ENCODE results near the gene RGS2.
A peak's percentile ranks its signal among the peaks of the same experiment; 100 is the strongest.

Gene RGS2

DNA sequence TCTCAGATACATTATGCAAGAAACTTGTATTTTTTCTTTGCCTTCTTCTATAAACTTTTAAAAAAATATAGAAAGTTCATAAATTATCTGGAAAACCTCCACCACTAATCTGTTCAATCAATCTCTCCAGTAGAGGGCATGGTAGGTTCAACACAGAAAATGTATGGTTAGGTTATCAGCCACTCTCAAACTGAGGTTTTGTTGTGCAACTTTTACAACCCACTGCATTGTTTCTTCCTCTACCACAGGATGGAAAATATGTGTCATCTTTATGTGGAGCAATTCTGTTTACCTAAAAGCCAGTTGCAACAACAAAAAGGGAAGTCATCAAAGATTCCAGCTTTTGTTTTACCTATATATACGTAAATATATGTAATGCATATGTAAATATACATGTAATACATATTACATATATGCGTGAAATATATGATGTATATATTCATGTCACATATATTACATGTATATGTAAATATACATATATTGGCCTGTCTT is 3.0 kb upstream of the RGS2 start:
- Mint-ChIP-seq H3K4me3 (no peak overlapping the region), H3K36me3 (ENCODE audit: low read depth) (peaks cover 16% of the 10 kb centered on the region), H3K9me3 (no peaks in the 10 kb centered on the region), H3K4me1 (ENCODE audit: low read depth) (peaks cover 31% of the 10 kb centered on the region), H3K27ac (no peak overlapping the region), H3K27me3 (no peaks in the 10 kb centered on the region)
- intact Hi-C loops (cut with micrococcal nuclease) = loop anchor here (1.0 to 10.0 kb wide), 5 partner anchors 131 to 651 kb away; partner anchors contain the start of genes CDC73, RGS18, RO60 and UCHL5

- intact Hi-C loops (cut with micrococcal nuclease) = loop anchor here (2.0 to 10.0 kb wide), 4 partner anchors 130 to 653 kb away; partner anchors contain the start of genes CDC73, RGS18, RO60 and UCHL5
- Mint-ChIP-seq H3K4me3 (peak overlapping the region; percentile 93), H3K27ac (peak overlapping the region; percentile 90), H3K9me3 (no peaks in the 10 kb centered on the region), H3K4me1 (ENCODE audit: low read depth) (peaks cover 39% of the 10 kb centered on the region), H3K27me3 (no peaks in the 10 kb centered on the region), H3K36me3 (ENCODE audit: low read depth) (peaks cover 29% of the 10 kb centered on the region)
Observed at GRCh38 chr1:192807211-192808162, 1.4 kb upstream of the RGS2 start.

DNA sequence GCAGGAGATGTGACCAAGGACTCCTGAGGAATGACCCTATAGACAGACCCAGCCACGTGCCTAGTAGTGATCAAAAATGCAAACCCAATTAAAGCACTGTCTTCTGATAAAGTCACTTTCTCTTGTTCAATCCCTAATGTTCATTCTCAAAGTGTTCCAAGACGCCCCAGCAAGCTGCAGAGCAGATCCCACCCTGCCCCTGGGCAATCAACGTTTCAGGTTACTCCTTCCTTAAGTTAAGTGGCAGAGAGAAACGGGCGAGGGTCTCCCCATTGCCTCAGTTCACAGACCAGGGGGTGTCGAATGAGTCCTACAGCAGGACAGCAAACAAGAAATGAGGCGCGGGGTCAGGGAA is 699 bp upstream of the RGS2 start:
- Mint-ChIP-seq H3K36me3 (ENCODE audit: low read depth) (peaks cover 29% of the 10 kb centered on the region), H3K4me1 (ENCODE audit: low read depth) (peaks cover 39% of the 10 kb centered on the region), H3K4me3 (peak overlapping the region; percentile 93), H3K9me3 (no peaks in the 10 kb centered on the region), H3K27me3 (no peaks in the 10 kb centered on the region), H3K27ac (peak overlapping the region; percentile 90)
- intact Hi-C loops (cut with micrococcal nuclease) = loop anchor here (5.0 to 10.0 kb wide), 2 partner anchors 129 to 653 kb away; partner anchors contain the start of gene RGS18

- intact Hi-C loops (cut with micrococcal nuclease) = loop anchor here (1.0 to 10.0 kb wide), 5 partner anchors 65 to 655 kb away; partner anchors contain the start of genes GLRX2 and RGS18
- H3K36me3 Mint-ChIP-seq (ENCODE audit: low read depth) = peaks cover 29% of the 10 kb centered on the region
- peak overlapping the region; percentile 93 for H3K4me3 Mint-ChIP-seq
- H3K4me1 Mint-ChIP-seq (ENCODE audit: low read depth) = peaks cover 48% of the 10 kb centered on the region
- H3K27ac Mint-ChIP-seq = peak overlapping the region; percentile 90
- no peaks in the 10 kb centered on the region for H3K27me3 Mint-ChIP-seq
- no peaks in the 10 kb centered on the region for H3K9me3 Mint-ChIP-seq
Observed at GRCh38 chr1:192809307-192810252, 741 bp downstream of the RGS2 start.

- peak overlapping the region; percentile 93 for H3K4me3 Mint-ChIP-seq
- H3K27me3 Mint-ChIP-seq = no peaks in the 10 kb centered on the region
- peaks cover 29% of the 10 kb centered on the region for H3K36me3 Mint-ChIP-seq (ENCODE audit: low read depth)
- peaks cover 52% of the 10 kb centered on the region for H3K4me1 Mint-ChIP-seq (ENCODE audit: low read depth)
- no peaks in the 10 kb centered on the region for H3K9me3 Mint-ChIP-seq
- intact Hi-C loops (cut with micrococcal nuclease) = loop anchor here (1.0 to 10.0 kb wide), 3 partner anchors 64 to 297 kb away; partner anchors contain the start of gene GLRX2
- peak overlapping the region; percentile 90 for H3K27ac Mint-ChIP-seq
Observed at GRCh38 chr1:192810253-192810880, 1.5 kb downstream of the RGS2 start.

- peak overlapping the region; percentile 90 for H3K27ac Mint-ChIP-seq
- H3K9me3 Mint-ChIP-seq = no peaks in the 10 kb centered on the region
- H3K4me1 Mint-ChIP-seq (ENCODE audit: low read depth) = peaks cover 52% of the 10 kb centered on the region
- peak overlapping the region; percentile 50 for H3K4me3 Mint-ChIP-seq
- peaks cover 29% of the 10 kb centered on the region for H3K36me3 Mint-ChIP-seq (ENCODE audit: low read depth)
- intact Hi-C loops (cut with micrococcal nuclease) = loop anchor here (5.0 to 10.0 kb wide), 2 partner anchors 64 to 296 kb away; partner anchors contain the start of gene GLRX2
- no peaks in the 10 kb centered on the region for H3K27me3 Mint-ChIP-seq
Observed at GRCh38 chr1:192811006-192811405, 2.2 kb downstream of the RGS2 start.

- Mint-ChIP-seq H3K36me3 (ENCODE audit: low read depth) (peaks cover 29% of the 10 kb centered on the region), H3K4me3 (no peak overlapping the region), H3K27ac (peak overlapping the region; percentile 38), H3K9me3 (no peaks in the 10 kb centered on the region), H3K27me3 (no peaks in the 10 kb centered on the region), H3K4me1 (ENCODE audit: low read depth) (peaks cover 53% of the 10 kb centered on the region)
- intact Hi-C loops (cut with micrococcal nuclease) = loop anchor here (5.0 to 10.0 kb wide), 2 partner anchors 63 to 296 kb away; partner anchors contain the start of gene GLRX2
Observed at GRCh38 chr1:192811594-192812239, 2.9 kb downstream of the RGS2 start.

DNA sequence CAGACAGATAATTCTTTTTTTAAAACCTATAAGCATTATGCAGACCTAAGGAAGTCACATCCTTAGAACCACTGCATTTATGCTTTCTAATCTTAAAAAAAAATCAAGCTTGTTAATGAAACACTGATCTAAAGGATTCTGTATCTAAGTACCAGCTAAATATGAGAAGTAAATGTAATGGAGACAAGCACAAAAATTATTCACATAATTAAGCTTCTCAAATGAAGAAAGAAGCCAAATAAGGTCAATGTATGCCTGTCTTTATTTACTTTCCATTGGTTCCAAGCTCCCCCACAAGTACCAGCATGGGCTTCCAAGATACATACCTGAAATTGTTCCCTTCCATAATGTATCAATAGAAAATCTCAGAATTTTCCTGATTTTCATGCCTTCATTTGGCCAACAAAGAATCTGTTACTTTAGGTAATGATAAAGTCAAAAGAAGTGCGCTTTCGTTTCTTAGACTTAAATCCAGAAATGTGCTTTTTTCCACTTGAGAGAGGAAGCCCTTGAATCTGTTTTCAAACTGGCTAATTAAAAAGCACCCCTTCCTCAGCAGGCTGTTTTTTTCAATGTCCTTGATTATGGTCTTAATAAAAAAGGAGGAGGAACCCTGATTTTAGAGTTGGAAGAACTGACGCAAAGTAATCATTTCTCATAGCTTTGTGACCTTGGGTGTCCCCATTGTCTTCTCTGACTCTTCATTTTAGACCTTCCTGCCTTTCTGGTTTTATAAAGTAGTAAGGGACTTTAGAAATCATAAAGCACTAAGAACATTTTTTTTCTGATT is 3.8 kb downstream of the RGS2 start:
- Mint-ChIP-seq H3K9me3 (no peaks in the 10 kb centered on the region), H3K27me3 (no peaks in the 10 kb centered on the region), H3K36me3 (ENCODE audit: low read depth) (peaks cover 29% of the 10 kb centered on the region), H3K27ac (no peak overlapping the region), H3K4me1 (ENCODE audit: low read depth) (peaks cover 51% of the 10 kb centered on the region), H3K4me3 (no peak overlapping the region)
- intact Hi-C loops (cut with micrococcal nuclease) = loop anchor here (5.0 to 10.0 kb wide), 2 partner anchors 62 to 295 kb away; partner anchors contain the start of gene GLRX2

DNA sequence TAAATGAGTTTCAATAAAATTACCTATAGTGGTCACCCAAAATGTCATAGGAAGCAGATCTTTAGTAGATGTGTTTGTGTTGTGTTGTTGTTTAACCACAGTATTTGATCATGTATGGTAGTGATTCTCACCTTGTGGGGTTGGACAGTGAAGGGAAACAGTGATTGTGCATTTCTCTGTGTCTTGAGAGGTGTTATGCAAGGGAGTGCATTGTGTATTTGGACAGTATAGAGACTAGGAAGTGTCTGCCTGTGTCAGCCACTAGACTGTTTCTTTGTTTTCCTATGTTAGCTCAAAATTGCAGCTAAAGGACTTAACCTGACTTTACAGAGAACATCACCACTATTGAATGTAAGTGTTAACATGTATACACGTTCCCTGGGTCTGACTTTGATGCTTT is 6.0 kb downstream of the RGS2 start:
- Mint-ChIP-seq H3K27ac (no peak overlapping the region), H3K4me1 (ENCODE audit: low read depth) (peaks cover 39% of the 10 kb centered on the region)

DNA sequence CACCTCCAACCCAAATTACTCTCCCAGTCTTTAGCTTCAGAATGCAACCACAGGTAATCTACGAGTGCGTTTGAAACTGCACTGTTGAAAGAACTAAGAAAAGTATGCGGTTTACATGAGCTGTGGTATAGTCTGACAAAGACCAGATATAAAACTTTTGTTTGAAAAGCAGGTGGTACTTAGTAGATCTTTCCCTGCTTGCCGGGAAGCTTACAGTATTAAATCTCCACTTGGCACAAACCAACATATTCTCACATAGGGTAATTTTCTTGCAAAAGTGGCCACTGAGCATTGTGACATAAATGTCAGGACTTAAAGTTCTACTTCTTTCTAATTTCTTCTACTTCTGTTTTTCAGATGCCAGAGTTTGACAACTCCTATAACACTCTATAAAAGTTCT is 8.4 kb downstream of the RGS2 start:
- H3K4me1 Mint-ChIP-seq (ENCODE audit: low read depth) = peaks cover 31% of the 10 kb centered on the region
- H3K27me3 Mint-ChIP-seq = no peaks in the 10 kb centered on the region
- intact Hi-C loops (cut with micrococcal nuclease) = loop anchor here (10.0 kb wide), 1 partner anchor 58 kb away; no protein-coding TSS in a partner anchor
- H3K9me3 Mint-ChIP-seq = no peaks in the 10 kb centered on the region
- H3K36me3 Mint-ChIP-seq (ENCODE audit: low read depth) = no peaks in the 10 kb centered on the region
- H3K4me3 Mint-ChIP-seq = no peak overlapping the region
- H3K27ac Mint-ChIP-seq = no peak overlapping the region

More for the DNA sequence above, 6.0 kb downstream of the RGS2 start:
- Mint-ChIP-seq H3K9me3 (no peaks in the 10 kb centered on the region), H3K4me3 (no peak overlapping the region), H3K27me3 (no peaks in the 10 kb centered on the region), H3K36me3 (ENCODE audit: low read depth) (peaks cover 16% of the 10 kb centered on the region)
- intact Hi-C loops (cut with micrococcal nuclease) = loop anchor here (5.0 to 10.0 kb wide), 2 partner anchors 60 to 292 kb away; partner anchors contain the start of gene GLRX2

GRCh38 chr1:192821296-192821695 is 12.5 kb downstream of the RGS2 start:
- H3K4me1 Mint-ChIP-seq (ENCODE audit: low read depth) = peaks cover 23% of the 10 kb centered on the region
- no peaks in the 10 kb centered on the region for H3K27me3 Mint-ChIP-seq
- no peak overlapping the region for H3K4me3 Mint-ChIP-seq
- H3K9me3 Mint-ChIP-seq = no peaks in the 10 kb centered on the region
- intact Hi-C loops (cut with micrococcal nuclease) = no loop called here
- H3K36me3 Mint-ChIP-seq (ENCODE audit: low read depth) = no peaks in the 10 kb centered on the region
- H3K27ac Mint-ChIP-seq = no peak overlapping the region

GRCh38 chr1:192824511-192824910 is 15.7 kb downstream of the RGS2 start:
- intact Hi-C loops (cut with micrococcal nuclease) = no loop called here
- no peak overlapping the region for H3K27ac Mint-ChIP-seq
- H3K27me3 Mint-ChIP-seq = no peaks in the 10 kb centered on the region
- H3K9me3 Mint-ChIP-seq = no peaks in the 10 kb centered on the region
- H3K36me3 Mint-ChIP-seq (ENCODE audit: low read depth) = no peaks in the 10 kb centered on the region
- no peak overlapping the region for H3K4me3 Mint-ChIP-seq
- H3K4me1 Mint-ChIP-seq (ENCODE audit: low read depth) = peaks cover 16% of the 10 kb centered on the region
